ENCODE results near the gene LCTL. TPM values are rescaled to one million over a fixed set of nuclear protein-coding genes. Genes with fewer than 3 reads are reported as not detected.
"Not testable (repeated sequence)": the region's sequence is repeated elsewhere in the genome, so short reads cannot be mapped to it uniquely, and the experiment has no call there.

The LCTL gene
- total RNA-seq, 1 donor from 2014 or later: not detected

GRCh38 chr15:66503041-66503648, 62.7 kb downstream of the LCTL start:
- intact Hi-C loops (cut with micrococcal nuclease): not testable (repeated sequence)

DNA sequence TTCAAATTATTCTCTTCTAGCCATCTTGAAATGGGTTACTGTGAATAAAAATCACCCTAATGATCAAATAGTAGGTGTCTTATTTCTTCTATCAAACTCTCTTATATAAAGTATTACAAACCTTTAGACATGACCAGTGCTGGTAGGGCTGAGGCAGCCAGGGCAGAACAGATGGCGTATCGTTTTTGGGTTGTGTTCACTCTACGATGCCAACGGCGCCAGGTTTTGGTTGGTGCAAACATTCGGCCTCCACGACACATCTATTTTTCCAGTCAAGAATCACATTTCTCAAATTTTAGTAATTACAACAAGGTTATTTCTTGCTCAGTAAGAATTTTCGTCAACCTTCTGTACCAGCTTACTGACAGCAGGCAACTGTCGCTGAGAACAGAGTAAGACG, 63.3 kb downstream of the LCTL start:
- intact Hi-C loops (cut with micrococcal nuclease): no loop called here

GRCh38 chr15:66500346-66500745, 65.5 kb downstream of the LCTL start:
- intact Hi-C loops (cut with micrococcal nuclease): not testable (repeated sequence)

GRCh38 chr15:66498501-66499386, 67.1 kb downstream of the LCTL start:
- intact Hi-C loops (cut with micrococcal nuclease): loop anchor here (10.0 kb wide), 1 partner anchor 634 kb away; the partner anchor contains the start of gene RAB11A

Other genes with a start within 250 kb of the LCTL start
- 24.7 and 29.3 TPM in 2 replicates for gene TIPIN, start 209.3 kb downstream of the LCTL start, total RNA-seq
- 81.4 and 86.3 TPM in 2 replicates for gene MAP2K1, start 179.1 kb downstream of the LCTL start, total RNA-seq
- gene SNAPC5, start 68.2 kb downstream of the LCTL start, total RNA-seq: 22.3 and 23.1 TPM in 2 replicates
- 2,397 and 2,453 TPM in 2 replicates for gene RPL4, start 61.1 kb downstream of the LCTL start, total RNA-seq
- gene ZWILCH, start 60.7 kb downstream of the LCTL start, total RNA-seq: 31.8 and 34.1 TPM in 2 replicates
- gene SMAD6, start 136.2 kb upstream of the LCTL start, total RNA-seq: 0.43 and 0.59 TPM in 2 replicates

All from T-helper 2 cell treated with Interferon-gamma antibody and Interleukin-4, amounts not matched to agents 100 ng/mL and 5 ng/mL, for 36 hours (primary cell).